HEK293 (cell line): ENCODE measurements around the gene MIA2.

Experiments used
- CTCF ChIA-PET: fragments of 350-600 bp; formaldehyde crosslinking; extraction: SDS; loops from one replicate; lab custom pipeline; 2021; ENCODE audit warnings: antibody characterized with exemption; lab: Yijun Ruan, JAX
- POLR2A ChIA-PET: fragments of 300-600 bp; formaldehyde crosslinking; extraction: SDS; loops from one replicate; lab custom pipeline; 2020; ENCODE audit warnings: antibody characterized with exemption, inconsistent platforms; lab: Yijun Ruan, JAX
- H3K27ac ChIP-seq: fragments of 200-500 bp; sonication (Bioruptor generic); 2 replicates; pipeline ENCODE4 v1.5.1; 2014; ENCODE audit warnings: low read depth, low read length, control low read depth, inconsistent platforms; ENCODE audit errors: extremely low read depth
- H3K36me3 ChIP-seq, 2 experiments: fragments of 200-500 bp in 1 of 2; sonication (Bioruptor generic) in 1 of 2; 1 replicate in 1 of 2; 2 replicates in 1 of 2; pipeline ENCODE4 v1.5.1; 2014 to 2017; ENCODE audit warnings: inconsistent platforms in 2 of 2, low read length in 2 of 2; ENCODE audit not compliant: control insufficient read depth in 2 of 2, insufficient read depth in 1 of 2
- H3K4me1 ChIP-seq: fragments of 200-500 bp; sonication (Bioruptor generic); 2 replicates; pipeline ENCODE4 v1.5.1; 2014; ENCODE audit warnings: mild to moderate bottlenecking, low read length, inconsistent platforms; ENCODE audit not compliant: control insufficient read depth, insufficient read depth
- H3K4me3 ChIP-seq: 2 replicates; pipeline ENCODE4 v1.5.1; 2011; ENCODE audit warnings: low read depth, mild to moderate bottlenecking, control low read depth, low read length, moderate library complexity
- H3K9me3 ChIP-seq: fragments of 200-500 bp; sonication (Bioruptor generic); 2 replicates; pipeline ENCODE4 v1.5.1; 2014; ENCODE audit warnings: low read depth, low read length, inconsistent platforms; ENCODE audit not compliant: control insufficient read depth, insufficient read depth
- BCL11A ChIP-seq: fragments of 450-650 bp; formaldehyde crosslinking; IDR thresholded peaks from 2 replicates; pipeline ENCODE4 v1.5.1; 2016; ENCODE audit warnings: low read depth, missing biosample characterization, missing genetic modification characterization
- EGR2 ChIP-seq: fragments of 450-650 bp; formaldehyde crosslinking; IDR thresholded peaks from 2 replicates; pipeline ENCODE4 v1.5.1; 2016; ENCODE audit warnings: low read depth, missing biosample characterization, missing genetic modification characterization
- GLI4 ChIP-seq: fragments of 450-650 bp; formaldehyde crosslinking; IDR thresholded peaks from 2 replicates; pipeline ENCODE4 v1.5.1; 2016; ENCODE audit warnings: missing biosample characterization, missing genetic modification characterization
- KLF8 ChIP-seq: fragments of 450-650 bp; formaldehyde crosslinking; IDR thresholded peaks from 2 replicates; pipeline ENCODE4 v1.5.1; 2016; ENCODE audit warnings: missing biosample characterization, missing genetic modification characterization
- MEIS1 ChIP-seq: sonication (generic); formaldehyde crosslinking; IDR thresholded peaks from 2 replicates; pipeline ENCODE4 v1.8.1; 2022; ENCODE audit warnings: missing genetic modification reagents, mild to moderate bottlenecking, borderline replicate concordance
- PRDM1 ChIP-seq: fragments of 450-650 bp; formaldehyde crosslinking; IDR thresholded peaks from 2 replicates; pipeline ENCODE4; 2016; ENCODE audit warnings: missing biosample characterization, missing genetic modification characterization
- SALL2 ChIP-seq: fragments of 450-650 bp; formaldehyde crosslinking; IDR thresholded peaks from 2 replicates; pipeline ENCODE4 v1.5.0; 2017; ENCODE audit warnings: missing biosample characterization, mild to moderate bottlenecking, missing genetic modification characterization, borderline replicate concordance
- SETDB1 ChIP-seq: IDR thresholded peaks from one replicate; pipeline ENCODE4 v1.6.1; 2017; ENCODE audit warnings: mild to moderate bottlenecking, low read length, moderate library complexity, mixed read lengths; ENCODE audit not compliant: insufficient read length
- SP2 ChIP-seq: fragments of 450-650 bp; formaldehyde crosslinking; IDR thresholded peaks from 2 replicates; pipeline ENCODE4 v1.5.1; 2016; ENCODE audit warnings: missing biosample characterization, missing genetic modification characterization
- ZBTB48 ChIP-seq: fragments of 450-650 bp; formaldehyde crosslinking; IDR thresholded peaks from 2 replicates; pipeline ENCODE4 v1.5.1; 2016; ENCODE audit warnings: missing biosample characterization, missing genetic modification characterization
- ZNF121 ChIP-seq: fragments of 450-650 bp; formaldehyde crosslinking; IDR thresholded peaks from 2 replicates; pipeline ENCODE4 v1.5.1; 2016; ENCODE audit warnings: missing biosample characterization, missing genetic modification characterization
- ZNF223 ChIP-seq: fragments of 450-650 bp; formaldehyde crosslinking; IDR thresholded peaks from 2 replicates; pipeline ENCODE4 v1.5.1; 2016; ENCODE audit warnings: missing biosample characterization, missing genetic modification characterization
- ZNF266 ChIP-seq: fragments of 450-650 bp; formaldehyde crosslinking; IDR thresholded peaks from 2 replicates; pipeline ENCODE4 v1.5.1; 2016; ENCODE audit warnings: missing biosample characterization, missing genetic modification characterization, low read depth
- ZNF366 ChIP-seq: fragments of 450-650 bp; formaldehyde crosslinking; conservative IDR thresholded peaks from 2 replicates; pipeline ENCODE4 v1.5.1; 2016; ENCODE audit warnings: missing biosample characterization, missing genetic modification characterization
- ZNF416 ChIP-seq: fragments of 450-650 bp; formaldehyde crosslinking; IDR thresholded peaks from 2 replicates; pipeline ENCODE4 v1.5.1; 2016; ENCODE audit warnings: missing biosample characterization, missing genetic modification characterization
- ZNF48 ChIP-seq: fragments of 450-650 bp; formaldehyde crosslinking; IDR thresholded peaks from 2 replicates; pipeline ENCODE4 v1.5.1; 2016; ENCODE audit warnings: missing biosample characterization, missing genetic modification characterization
- ZNF514 ChIP-seq: fragments of 450-650 bp; formaldehyde crosslinking; IDR thresholded peaks from 2 replicates; pipeline ENCODE4 v1.5.1; 2016; ENCODE audit warnings: missing biosample characterization, missing genetic modification characterization
- ZNF610 ChIP-seq: fragments of 450-650 bp; formaldehyde crosslinking; IDR thresholded peaks from 2 replicates; pipeline ENCODE4 v1.5.1; 2016; ENCODE audit warnings: missing biosample characterization, missing genetic modification characterization, borderline replicate concordance
- ZNF623 ChIP-seq: fragments of 450-650 bp; formaldehyde crosslinking; IDR thresholded peaks from 2 replicates; pipeline ENCODE4 v1.5.1; 2016; ENCODE audit warnings: missing biosample characterization, missing genetic modification characterization
- ZNF701 ChIP-seq: fragments of 450-650 bp; formaldehyde crosslinking; IDR thresholded peaks from 2 replicates; pipeline ENCODE4 v1.5.1; 2016; ENCODE audit warnings: missing biosample characterization, missing genetic modification characterization
- ZNF785 ChIP-seq: fragments of 450-650 bp; formaldehyde crosslinking; IDR thresholded peaks from 2 replicates; pipeline ENCODE4 v1.5.1; 2016; ENCODE audit warnings: missing biosample characterization, missing genetic modification characterization
- TF ChIP-seq, protein P1 (sequence below): sonication (generic); formaldehyde crosslinking; IDR thresholded peaks from 2 replicates; pipeline ENCODE4 v1.8.1; 2022; ENCODE audit warnings: mild to moderate bottlenecking, moderate library complexity, missing genetic modification reagents
- TF ChIP-seq, protein P2 (sequence below): fragments of 450-650 bp; formaldehyde crosslinking; optimal IDR thresholded peaks from 2 replicates; pipeline ENCODE3; 2016; ENCODE audit warnings: missing biosample characterization, mild to moderate bottlenecking, missing genetic modification characterization
- TF ChIP-seq, protein P3 (sequence below): fragments of 450-650 bp; formaldehyde crosslinking; IDR thresholded peaks from 2 replicates; pipeline ENCODE4 v1.5.1; 2016; ENCODE audit warnings: missing biosample characterization, missing genetic modification characterization
- TF ChIP-seq, protein P4 (sequence below): fragments of 450-650 bp; formaldehyde crosslinking; IDR thresholded peaks from 2 replicates; pipeline ENCODE4 v1.5.1; 2016; ENCODE audit warnings: missing biosample characterization, missing genetic modification characterization, low read depth
- TF ChIP-seq, protein P5 (sequence below): fragments of 450-650 bp; formaldehyde crosslinking; IDR thresholded peaks from 2 replicates; pipeline ENCODE4 v1.5.1; 2017; ENCODE audit warnings: missing biosample characterization, mild to moderate bottlenecking, missing genetic modification characterization, moderate library complexity
- TF ChIP-seq, protein P6 (sequence below): fragments of 450-650 bp; formaldehyde crosslinking; IDR thresholded peaks from 2 replicates; pipeline ENCODE4 v1.5.1; 2016; ENCODE audit warnings: missing biosample characterization, missing genetic modification characterization
- TF ChIP-seq, protein P7 (sequence below): fragments of 450-650 bp; formaldehyde crosslinking; IDR thresholded peaks from 2 replicates; pipeline ENCODE4 v1.5.1; 2016; ENCODE audit warnings: missing biosample characterization, missing genetic modification characterization

MIA2 gene

DNA sequence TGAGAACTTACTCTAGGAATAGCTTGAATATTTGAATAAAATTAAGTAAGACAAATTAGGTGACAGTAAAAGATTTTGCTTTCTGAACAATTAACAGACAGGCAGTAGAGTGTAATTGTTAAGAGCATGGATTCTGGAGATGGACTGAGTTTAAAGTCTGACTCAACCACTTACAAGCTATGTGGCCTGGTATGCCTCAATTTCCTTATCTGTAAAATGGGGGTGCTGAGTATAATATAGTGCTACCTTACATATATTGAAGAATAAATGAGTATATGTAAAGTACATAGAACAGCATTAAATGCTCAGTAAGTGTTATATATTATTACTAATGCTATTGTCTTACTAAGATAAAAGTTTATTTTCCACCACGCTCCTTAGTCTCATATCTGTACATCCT is 7.1 kb downstream of the MIA2 start:
- Histone ChIP-seq H3K27ac (no peak overlapping the region), H3K4me1 (no peaks in the 10 kb centered on the region), H3K4me3 (no peak overlapping the region), H3K36me3 (no peaks in the 10 kb centered on the region), H3K9me3 (no peaks in the 10 kb centered on the region)
- ChIA-PET CTCF (interaction anchor here (0.6 kb wide), 2 partner anchors 78 to 136 kb away, joined by 3 read pairs; no protein-coding TSS in a partner anchor), POLR2A (no interaction called here)
- no peak for TF ChIP-seq ZNF366 (tag by site-specific recombination)
- TF ChIP-seq ZNF48 (tag by site-specific recombination) = no peak
- TF ChIP-seq ZNF701 = no peak
- TF ChIP-seq ZNF121 (tag by site-specific recombination) = no peak
- TF ChIP-seq, protein P1, sequence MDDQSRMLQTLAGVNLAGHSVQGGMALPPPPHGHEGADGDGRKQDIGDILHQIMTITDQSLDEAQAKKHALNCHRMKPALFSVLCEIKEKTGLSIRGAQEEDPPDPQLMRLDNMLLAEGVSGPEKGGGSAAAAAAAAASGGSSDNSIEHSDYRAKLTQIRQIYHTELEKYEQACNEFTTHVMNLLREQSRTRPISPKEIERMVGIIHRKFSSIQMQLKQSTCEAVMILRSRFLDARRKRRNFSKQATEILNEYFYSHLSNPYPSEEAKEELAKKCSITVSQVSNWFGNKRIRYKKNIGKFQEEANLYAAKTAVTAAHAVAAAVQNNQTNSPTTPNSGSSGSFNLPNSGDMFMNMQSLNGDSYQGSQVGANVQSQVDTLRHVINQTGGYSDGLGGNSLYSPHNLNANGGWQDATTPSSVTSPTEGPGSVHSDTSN (CRISPR knock-in tag) = no peak
- TF ChIP-seq EGR2 (tag by site-specific recombination) = no peak
- TF ChIP-seq SP2 (tag by site-specific recombination) = no peak
- no peak for TF ChIP-seq ZNF623 (tag by site-specific recombination)
- TF ChIP-seq, protein P2, sequence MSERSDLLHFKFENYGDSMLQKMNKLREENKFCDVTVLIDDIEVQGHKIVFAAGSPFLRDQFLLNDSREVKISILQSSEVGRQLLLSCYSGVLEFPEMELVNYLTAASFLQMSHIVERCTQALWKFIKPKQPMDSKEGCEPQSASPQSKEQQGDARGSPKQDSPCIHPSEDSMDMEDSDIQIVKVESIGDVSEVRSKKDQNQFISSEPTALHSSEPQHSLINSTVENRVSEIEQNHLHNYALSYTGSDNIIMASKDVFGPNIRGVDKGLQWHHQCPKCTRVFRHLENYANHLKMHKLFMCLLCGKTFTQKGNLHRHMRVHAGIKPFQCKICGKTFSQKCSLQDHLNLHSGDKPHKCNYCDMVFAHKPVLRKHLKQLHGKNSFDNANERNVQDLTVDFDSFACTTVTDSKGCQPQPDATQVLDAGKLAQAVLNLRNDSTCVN (tag by site-specific recombination) = no peak
- TF ChIP-seq ZBTB48 = no peak
- TF ChIP-seq BCL11A (tag by site-specific recombination) = no peak
- TF ChIP-seq, protein P3, sequence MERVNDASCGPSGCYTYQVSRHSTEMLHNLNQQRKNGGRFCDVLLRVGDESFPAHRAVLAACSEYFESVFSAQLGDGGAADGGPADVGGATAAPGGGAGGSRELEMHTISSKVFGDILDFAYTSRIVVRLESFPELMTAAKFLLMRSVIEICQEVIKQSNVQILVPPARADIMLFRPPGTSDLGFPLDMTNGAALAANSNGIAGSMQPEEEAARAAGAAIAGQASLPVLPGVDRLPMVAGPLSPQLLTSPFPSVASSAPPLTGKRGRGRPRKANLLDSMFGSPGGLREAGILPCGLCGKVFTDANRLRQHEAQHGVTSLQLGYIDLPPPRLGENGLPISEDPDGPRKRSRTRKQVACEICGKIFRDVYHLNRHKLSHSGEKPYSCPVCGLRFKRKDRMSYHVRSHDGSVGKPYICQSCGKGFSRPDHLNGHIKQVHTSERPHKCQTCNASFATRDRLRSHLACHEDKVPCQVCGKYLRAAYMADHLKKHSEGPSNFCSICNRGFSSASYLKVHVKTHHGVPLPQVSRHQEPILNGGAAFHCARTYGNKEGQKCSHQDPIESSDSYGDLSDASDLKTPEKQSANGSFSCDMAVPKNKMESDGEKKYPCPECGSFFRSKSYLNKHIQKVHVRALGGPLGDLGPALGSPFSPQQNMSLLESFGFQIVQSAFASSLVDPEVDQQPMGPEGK = no peak
- TF ChIP-seq, protein P4, sequence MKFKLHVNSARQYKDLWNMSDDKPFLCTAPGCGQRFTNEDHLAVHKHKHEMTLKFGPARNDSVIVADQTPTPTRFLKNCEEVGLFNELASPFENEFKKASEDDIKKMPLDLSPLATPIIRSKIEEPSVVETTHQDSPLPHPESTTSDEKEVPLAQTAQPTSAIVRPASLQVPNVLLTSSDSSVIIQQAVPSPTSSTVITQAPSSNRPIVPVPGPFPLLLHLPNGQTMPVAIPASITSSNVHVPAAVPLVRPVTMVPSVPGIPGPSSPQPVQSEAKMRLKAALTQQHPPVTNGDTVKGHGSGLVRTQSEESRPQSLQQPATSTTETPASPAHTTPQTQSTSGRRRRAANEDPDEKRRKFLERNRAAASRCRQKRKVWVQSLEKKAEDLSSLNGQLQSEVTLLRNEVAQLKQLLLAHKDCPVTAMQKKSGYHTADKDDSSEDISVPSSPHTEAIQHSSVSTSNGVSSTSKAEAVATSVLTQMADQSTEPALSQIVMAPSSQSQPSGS = no peak
- TF ChIP-seq, protein P5, sequence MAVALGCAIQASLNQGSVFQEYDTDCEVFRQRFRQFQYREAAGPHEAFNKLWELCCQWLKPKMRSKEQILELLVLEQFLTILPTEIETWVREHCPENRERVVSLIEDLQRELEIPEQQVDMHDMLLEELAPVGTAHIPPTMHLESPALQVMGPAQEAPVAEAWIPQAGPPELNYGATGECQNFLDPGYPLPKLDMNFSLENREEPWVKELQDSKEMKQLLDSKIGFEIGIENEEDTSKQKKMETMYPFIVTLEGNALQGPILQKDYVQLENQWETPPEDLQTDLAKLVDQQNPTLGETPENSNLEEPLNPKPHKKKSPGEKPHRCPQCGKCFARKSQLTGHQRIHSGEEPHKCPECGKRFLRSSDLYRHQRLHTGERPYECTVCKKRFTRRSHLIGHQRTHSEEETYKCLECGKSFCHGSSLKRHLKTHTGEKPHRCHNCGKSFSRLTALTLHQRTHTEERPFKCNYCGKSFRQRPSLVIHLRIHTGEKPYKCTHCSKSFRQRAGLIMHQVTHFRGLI (tag by site-specific recombination) = no peak
- TF ChIP-seq, all 188 proteins: peak for 0

DNA sequence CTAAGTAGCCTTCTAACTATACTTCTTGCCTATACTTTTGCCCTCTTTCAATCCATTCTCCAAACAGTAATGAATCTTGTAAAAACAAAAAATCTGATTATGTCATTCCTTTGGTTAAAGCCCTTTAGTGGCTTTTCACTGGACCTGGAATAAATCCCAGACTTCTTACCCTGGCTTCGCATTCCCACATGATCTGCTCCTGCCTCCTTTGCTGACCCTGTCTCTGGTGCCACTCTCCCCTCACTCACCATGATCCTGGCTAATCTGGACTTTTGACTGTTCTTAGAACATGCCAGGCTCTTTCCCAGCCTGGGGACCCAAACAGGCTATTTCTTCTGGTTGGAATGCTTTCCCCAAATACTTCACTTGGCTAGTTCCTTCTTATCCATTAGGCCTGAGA is 7.9 kb downstream of the MIA2 start:
- Histone ChIP-seq H3K36me3 (no peaks in the 10 kb centered on the region), H3K4me3 (no peak overlapping the region), H3K27ac (no peak overlapping the region), H3K4me1 (no peaks in the 10 kb centered on the region), H3K9me3 (no peaks in the 10 kb centered on the region)
- ChIA-PET CTCF (interaction anchor here (0.6 kb wide), 2 partner anchors 79 to 135 kb away, joined by 3 read pairs; no protein-coding TSS in a partner anchor), POLR2A (no interaction called here)
- TF ChIP-seq ZNF785 (tag by site-specific recombination) (no peak), KLF8 (tag by site-specific recombination) (no peak), MEIS1 (CRISPR knock-in tag) (no peak), SALL2 (tag by site-specific recombination) (no peak), ZNF266 (no peak), GLI4 (tag by site-specific recombination) (no peak), ZNF416 (no peak), ZNF514 (no peak), PRDM1 (tag by site-specific recombination) (no peak), ZNF223 (no peak), SETDB1 (no peak), ZNF610 (tag by site-specific recombination) (no peak)
- TF ChIP-seq, protein P6, sequence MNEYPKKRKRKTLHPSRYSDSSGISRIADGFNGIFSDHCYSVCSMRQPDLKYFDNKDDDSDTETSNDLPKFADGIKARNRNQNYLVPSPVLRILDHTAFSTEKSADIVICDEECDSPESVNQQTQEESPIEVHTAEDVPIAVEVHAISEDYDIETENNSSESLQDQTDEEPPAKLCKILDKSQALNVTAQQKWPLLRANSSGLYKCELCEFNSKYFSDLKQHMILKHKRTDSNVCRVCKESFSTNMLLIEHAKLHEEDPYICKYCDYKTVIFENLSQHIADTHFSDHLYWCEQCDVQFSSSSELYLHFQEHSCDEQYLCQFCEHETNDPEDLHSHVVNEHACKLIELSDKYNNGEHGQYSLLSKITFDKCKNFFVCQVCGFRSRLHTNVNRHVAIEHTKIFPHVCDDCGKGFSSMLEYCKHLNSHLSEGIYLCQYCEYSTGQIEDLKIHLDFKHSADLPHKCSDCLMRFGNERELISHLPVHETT (tag by site-specific recombination) = no peak
- TF ChIP-seq, protein P7, sequence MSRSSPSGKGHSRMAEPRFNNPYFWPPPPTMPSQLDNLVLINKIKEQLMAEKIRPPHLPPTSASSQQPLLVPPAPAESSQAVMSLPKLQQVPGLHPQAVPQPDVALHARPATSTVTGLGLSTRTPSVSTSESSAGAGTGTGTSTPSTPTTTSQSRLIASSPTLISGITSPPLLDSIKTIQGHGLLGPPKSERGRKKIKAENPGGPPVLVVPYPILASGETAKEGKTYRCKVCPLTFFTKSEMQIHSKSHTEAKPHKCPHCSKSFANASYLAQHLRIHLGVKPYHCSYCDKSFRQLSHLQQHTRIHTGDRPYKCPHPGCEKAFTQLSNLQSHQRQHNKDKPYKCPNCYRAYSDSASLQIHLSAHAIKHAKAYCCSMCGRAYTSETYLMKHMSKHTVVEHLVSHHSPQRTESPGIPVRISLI = no peak
